ENCODE measurements around the gene CAPN13.

GRCh38 chr2:30733876-30734520 lies 73.2 kb downstream of the CAPN13 start:
- TF ChIP-seq CTCF (conservative IDR thresholded peaks at IDR 0.05; ENCODE audit: low read depth in 2 of 2) (no peak), JUNB (IDR thresholded peaks at IDR 0.05; ENCODE audit: unreplicated experiment) (no peak), POLR2AphosphoS5 (IDR thresholded peaks at IDR 0.05; ENCODE audit: low read depth) (no peak)
